ENCODE results near the gene GBP7. TPM values are rescaled to one million over a fixed set of nuclear protein-coding genes. Genes with fewer than 3 reads are reported as not detected.

GBP7 gene
- polyA plus RNA-seq, 1 donor from 2014 or later = not detected

DNA sequence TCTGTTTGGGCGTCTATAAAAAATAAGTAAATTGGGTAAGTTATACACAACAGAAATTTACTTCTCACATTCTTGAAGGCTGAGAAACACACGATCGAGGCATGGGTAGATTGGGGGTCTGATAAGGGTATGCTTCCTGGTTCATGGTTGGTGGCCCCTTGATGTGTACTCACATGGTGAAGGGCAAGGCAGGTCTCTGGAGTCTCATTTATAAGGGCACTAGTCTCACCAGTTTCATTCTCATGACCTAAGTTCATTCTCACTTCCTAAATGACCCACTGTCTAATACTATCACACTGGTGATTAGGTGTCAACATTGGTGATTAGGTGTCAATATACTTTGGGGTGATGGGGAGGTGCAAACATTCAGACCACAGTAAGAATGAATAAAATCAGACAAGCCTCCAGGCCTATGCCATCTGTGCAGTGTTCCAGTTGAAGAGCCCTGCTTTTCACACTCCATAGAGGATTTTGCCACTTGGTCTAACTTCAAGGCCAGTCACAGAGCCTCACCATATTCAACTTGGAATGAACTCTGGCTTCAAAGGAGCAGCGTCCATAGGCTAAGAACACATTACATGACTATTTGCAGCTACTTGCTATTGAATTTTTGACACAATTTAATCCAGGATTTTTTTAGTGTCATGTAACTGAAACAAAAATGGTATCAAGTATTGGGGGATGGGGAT lies 25.4 kb upstream of the GBP7 start:
- H3K79me2 ChIP-seq (replicated peaks; ENCODE audit: insufficient read depth, low read length) = no peaks in the 10 kb centered on the region
- H3K9ac ChIP-seq (ENCODE audit: low read length) = no peak overlapping the region
- no peak overlapping the region for H2AFZ ChIP-seq (ENCODE audit: low read depth, low read length)
- no peak overlapping the region for H3K4me3 ChIP-seq (ENCODE audit: low read length)
- no peak overlapping the region for H3K27ac ChIP-seq (ENCODE audit: low read length)
- no peaks in the 10 kb centered on the region for H3K9me3 ChIP-seq (ENCODE audit: low read length)
- H3K9me2 ChIP-seq (ENCODE audit: insufficient read depth, low read length) = no peaks in the 10 kb centered on the region
- no peaks in the 10 kb centered on the region for H3K27me3 ChIP-seq (ENCODE audit: insufficient read depth, low read depth, low read length)
- no peaks in the 10 kb centered on the region for H3K36me3 ChIP-seq (ENCODE audit: insufficient read depth, low read length)
- H3K4me2 ChIP-seq (ENCODE audit: low read length) = no peak overlapping the region
- TF ChIP-seq RAD21 (conservative IDR thresholded peaks at IDR 0.05) = no peak
- TF ChIP-seq, protein P1, sequence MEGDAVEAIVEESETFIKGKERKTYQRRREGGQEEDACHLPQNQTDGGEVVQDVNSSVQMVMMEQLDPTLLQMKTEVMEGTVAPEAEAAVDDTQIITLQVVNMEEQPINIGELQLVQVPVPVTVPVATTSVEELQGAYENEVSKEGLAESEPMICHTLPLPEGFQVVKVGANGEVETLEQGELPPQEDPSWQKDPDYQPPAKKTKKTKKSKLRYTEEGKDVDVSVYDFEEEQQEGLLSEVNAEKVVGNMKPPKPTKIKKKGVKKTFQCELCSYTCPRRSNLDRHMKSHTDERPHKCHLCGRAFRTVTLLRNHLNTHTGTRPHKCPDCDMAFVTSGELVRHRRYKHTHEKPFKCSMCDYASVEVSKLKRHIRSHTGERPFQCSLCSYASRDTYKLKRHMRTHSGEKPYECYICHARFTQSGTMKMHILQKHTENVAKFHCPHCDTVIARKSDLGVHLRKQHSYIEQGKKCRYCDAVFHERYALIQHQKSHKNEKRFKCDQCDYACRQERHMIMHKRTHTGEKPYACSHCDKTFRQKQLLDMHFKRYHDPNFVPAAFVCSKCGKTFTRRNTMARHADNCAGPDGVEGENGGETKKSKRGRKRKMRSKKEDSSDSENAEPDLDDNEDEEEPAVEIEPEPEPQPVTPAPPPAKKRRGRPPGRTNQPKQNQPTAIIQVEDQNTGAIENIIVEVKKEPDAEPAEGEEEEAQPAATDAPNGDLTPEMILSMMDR (IDR thresholded peaks at IDR 0.05; ENCODE audit: poor library complexity, severe bottlenecking) = no peak
- TF ChIP-seq, protein P2, sequence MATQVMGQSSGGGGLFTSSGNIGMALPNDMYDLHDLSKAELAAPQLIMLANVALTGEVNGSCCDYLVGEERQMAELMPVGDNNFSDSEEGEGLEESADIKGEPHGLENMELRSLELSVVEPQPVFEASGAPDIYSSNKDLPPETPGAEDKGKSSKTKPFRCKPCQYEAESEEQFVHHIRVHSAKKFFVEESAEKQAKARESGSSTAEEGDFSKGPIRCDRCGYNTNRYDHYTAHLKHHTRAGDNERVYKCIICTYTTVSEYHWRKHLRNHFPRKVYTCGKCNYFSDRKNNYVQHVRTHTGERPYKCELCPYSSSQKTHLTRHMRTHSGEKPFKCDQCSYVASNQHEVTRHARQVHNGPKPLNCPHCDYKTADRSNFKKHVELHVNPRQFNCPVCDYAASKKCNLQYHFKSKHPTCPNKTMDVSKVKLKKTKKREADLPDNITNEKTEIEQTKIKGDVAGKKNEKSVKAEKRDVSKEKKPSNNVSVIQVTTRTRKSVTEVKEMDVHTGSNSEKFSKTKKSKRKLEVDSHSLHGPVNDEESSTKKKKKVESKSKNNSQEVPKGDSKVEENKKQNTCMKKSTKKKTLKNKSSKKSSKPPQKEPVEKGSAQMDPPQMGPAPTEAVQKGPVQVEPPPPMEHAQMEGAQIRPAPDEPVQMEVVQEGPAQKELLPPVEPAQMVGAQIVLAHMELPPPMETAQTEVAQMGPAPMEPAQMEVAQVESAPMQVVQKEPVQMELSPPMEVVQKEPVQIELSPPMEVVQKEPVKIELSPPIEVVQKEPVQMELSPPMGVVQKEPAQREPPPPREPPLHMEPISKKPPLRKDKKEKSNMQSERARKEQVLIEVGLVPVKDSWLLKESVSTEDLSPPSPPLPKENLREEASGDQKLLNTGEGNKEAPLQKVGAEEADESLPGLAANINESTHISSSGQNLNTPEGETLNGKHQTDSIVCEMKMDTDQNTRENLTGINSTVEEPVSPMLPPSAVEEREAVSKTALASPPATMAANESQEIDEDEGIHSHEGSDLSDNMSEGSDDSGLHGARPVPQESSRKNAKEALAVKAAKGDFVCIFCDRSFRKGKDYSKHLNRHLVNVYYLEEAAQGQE (IDR thresholded peaks at IDR 0.05; ENCODE audit: borderline replicate concordance) = no peak
- no peaks in the 10 kb centered on the region for H3F3A ChIP-seq (ENCODE audit: insufficient read depth, low read length, poor library complexity, severe bottlenecking)
- no peaks in the 10 kb centered on the region for H4K20me1 ChIP-seq (ENCODE audit: insufficient read depth)

DNA sequence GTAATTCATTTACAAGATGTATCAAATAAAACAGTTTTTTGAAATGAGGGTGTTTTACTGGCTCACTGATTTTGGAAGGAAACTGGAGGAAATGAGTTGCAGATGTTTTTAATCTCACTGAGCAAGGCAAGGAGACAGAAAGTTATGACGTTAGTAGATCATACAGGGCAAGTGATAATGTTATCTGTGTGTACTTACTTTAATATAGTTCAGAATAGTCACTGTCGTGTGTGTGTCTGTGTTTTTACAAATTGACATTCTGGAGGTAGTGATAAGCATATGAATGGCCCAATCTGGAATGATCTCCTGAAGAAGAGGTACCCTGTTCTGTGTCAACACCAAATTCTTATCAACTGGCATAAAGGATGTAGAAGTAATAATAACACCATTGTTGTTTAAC lies 24.9 kb upstream of the GBP7 start:
- H2AFZ ChIP-seq (ENCODE audit: low read depth, low read length) = no peak overlapping the region
- H3K27me3 ChIP-seq (ENCODE audit: insufficient read depth, low read depth, low read length) = no peaks in the 10 kb centered on the region
- no peaks in the 10 kb centered on the region for H3K36me3 ChIP-seq (ENCODE audit: insufficient read depth, low read length)
- H3K79me2 ChIP-seq (replicated peaks; ENCODE audit: insufficient read depth, low read length) = no peaks in the 10 kb centered on the region
- H3K4me2 ChIP-seq (ENCODE audit: low read length) = no peak overlapping the region
- H3K4me3 ChIP-seq (ENCODE audit: low read length) = no peak overlapping the region
- no peak overlapping the region for H3K27ac ChIP-seq (ENCODE audit: low read length)
- TF ChIP-seq EZH2 (IDR thresholded peaks at IDR 0.05; ENCODE audit: borderline replicate concordance, insufficient read depth, low read length, poor library complexity, severe bottlenecking) = no peak
- no peak for TF ChIP-seq EP300 (conservative IDR thresholded peaks at IDR 0.05; ENCODE audit: poor library complexity, severe bottlenecking)
- TF ChIP-seq, protein P1 (IDR thresholded peaks at IDR 0.05; ENCODE audit: poor library complexity, severe bottlenecking) = no peak
- TF ChIP-seq SMC3 (conservative IDR thresholded peaks at IDR 0.05; ENCODE audit: poor library complexity) = no peak
- no peak for TF ChIP-seq MXI1 (conservative IDR thresholded peaks at IDR 0.05; ENCODE audit: poor library complexity, severe bottlenecking)
- H4K20me1 ChIP-seq (ENCODE audit: insufficient read depth) = no peaks in the 10 kb centered on the region
- H3F3A ChIP-seq (ENCODE audit: insufficient read depth, low read length, poor library complexity, severe bottlenecking) = no peaks in the 10 kb centered on the region
- no peak overlapping the region for H3K9ac ChIP-seq (ENCODE audit: low read length)
- no peaks in the 10 kb centered on the region for H3K9me3 ChIP-seq (ENCODE audit: low read length)
- no peaks in the 10 kb centered on the region for H3K9me2 ChIP-seq (ENCODE audit: insufficient read depth, low read length)

All from neural cell (in vitro differentiated cells).